ENCODE data around the gene TMTC4.

The TMTC4 gene

DNA sequence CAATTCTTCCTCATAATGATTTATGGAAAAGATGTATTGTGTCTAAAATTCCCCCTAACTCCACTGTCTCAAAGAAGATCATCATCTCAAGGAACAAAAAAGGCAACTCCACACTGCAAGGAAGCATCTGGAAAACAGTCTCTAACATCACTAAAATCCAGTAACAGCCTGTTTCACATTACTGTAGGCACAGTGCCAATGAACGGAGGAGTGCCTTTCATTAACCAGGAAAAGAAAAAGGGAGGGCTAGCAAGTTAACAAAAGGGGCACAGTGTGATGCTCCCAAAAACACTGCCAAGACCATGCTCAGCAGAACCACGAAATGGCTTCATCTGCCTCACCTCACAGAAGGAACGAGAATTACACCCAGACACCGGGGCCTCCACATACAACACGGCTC, 8.5 kb downstream of the TMTC4 start:
- no peak for DNase-seq (ENCODE audit: low read depth)

- no peak for DNase-seq (ENCODE audit: low read depth)
These were observed 9.2 kb downstream of the TMTC4 start for GRCh38 chr13:100665403-100665802.

GRCh38 chr13:100664171-100664900, 10.3 kb downstream of the TMTC4 start:
- DNase-seq (ENCODE audit: low read depth) = no peak

- no peak for DNase-seq (ENCODE audit: low read depth)
These were observed 12.0 kb downstream of the TMTC4 start for GRCh38 chr13:100662468-100663211.

- no peak for DNase-seq (ENCODE audit: low read depth)
These were observed 13.8 kb downstream of the TMTC4 start for GRCh38 chr13:100660761-100661160.

DNA sequence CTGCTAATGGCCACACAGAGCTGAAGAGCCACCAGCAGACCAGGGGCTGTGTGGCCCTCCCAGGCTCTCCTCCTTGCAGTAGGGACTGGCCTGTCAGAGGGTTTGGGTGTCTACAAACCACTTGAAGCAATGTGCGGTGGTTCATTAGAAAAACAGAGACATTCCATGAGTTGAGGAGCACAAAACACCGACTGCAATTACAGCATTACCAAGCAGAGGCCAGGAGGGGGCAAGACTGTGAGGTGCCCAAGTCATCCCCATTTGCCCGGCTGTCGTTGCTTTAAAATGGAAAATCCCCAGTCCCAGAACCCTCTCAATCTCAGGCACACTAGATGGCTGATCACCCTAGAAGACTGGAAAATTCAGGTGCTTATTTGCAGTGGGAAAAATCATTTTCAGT, 15.0 kb downstream of the TMTC4 start:
- DNase-seq (ENCODE audit: low read depth) = no peak

DNA sequence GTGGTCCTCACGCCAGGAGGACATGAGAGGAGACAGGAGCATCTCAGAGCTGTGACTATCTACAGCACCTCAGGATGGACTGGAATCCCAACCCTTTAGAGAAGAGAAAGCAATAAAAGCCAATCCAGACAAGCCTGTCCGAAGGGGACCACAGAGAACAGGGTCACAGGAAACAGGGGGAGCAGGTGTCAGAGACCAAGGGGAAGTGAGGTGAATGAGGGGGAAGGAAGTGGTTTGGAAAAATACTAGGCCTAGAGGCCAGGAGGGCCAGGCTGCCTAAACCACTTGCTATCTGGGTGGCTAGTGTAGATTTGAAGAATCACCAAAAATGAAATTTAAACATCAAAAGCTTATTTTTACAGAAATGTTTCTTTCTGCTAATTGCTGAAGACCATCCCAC, 16.2 kb downstream of the TMTC4 start:
- DNase-seq (ENCODE audit: low read depth) = no peak

- no peak for DNase-seq (ENCODE audit: low read depth)
These were observed 16.7 kb downstream of the TMTC4 start for GRCh38 chr13:100657881-100658315.

DNA sequence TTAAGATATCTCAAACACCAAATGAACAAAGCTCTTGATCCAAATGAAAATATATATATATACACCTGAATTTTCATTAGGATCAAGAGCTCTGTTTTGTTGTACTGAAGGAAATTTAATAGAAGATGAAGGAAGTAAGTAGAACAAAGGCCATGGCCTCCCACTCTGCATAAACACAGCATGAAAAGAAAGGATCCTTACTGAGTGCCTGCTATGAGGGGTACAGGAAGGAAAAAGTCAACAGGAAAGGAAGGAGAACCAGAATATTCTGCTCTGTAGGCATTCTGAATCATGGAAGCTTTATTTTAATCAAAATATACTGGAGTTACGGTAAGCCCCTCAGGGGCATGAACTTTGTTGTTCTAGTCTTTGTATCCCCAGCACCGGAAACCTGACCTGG, 22.1 kb downstream of the TMTC4 start:
- DNase-seq (ENCODE audit: low read depth) = no peak

DNA sequence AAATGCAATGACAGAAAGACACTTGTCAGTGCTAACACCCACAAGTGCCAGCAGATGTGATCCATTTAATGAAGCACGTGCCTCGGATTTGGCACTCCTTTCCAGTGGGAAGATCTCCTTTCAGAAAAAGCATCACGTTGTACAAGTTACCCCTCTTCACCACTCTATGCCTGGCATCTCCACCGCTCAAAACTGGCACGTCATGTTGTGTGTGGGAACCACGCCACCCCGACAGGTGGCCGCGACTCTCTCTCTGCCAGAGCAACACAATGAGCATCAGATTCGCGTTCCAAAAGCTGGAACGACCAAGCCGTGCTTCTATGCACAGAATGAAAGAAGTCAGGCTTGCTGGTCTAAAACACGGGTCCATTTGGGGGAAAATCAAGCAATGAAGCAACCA, 24.3 kb downstream of the TMTC4 start:
- DNase-seq (ENCODE audit: low read depth) = no peak

DNA sequence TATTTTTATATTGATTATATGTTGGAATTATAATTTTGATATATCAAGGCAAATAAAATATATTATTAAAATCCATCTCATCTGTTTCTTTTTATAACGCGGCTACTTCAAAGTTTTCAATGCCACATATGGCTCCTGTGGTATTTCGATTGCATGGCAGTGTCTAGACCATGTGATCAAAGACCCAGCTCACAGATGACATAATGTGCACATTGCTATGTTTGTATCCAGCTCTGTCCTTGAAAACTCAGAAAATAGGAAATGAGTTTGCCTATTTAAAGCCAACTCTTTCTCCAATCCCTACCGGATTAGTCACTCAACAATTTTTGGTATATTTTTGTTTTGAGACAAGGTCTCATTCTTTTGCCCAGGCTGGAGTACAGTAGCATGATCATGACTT, 26.2 kb downstream of the TMTC4 start:
- DNase-seq (ENCODE audit: low read depth) = no peak

DNA sequence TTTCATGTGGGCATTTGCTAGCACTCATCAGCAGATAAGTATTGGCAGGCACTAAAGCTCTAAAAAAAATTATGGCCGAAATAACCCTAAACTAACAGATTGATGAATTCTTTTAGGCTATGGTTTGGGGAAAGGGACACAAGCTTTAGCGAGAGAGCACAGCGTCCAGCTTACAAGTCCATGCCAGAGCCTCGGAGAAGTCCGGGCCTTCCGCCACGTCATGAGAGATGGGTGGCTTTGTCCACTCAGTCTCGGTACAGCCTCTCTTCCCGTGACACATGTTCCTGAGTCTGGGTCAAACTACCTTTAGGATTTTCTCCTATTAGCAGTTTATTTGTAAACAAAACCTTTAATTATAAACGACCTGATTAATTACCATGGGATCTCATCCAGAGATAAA, 27.7 kb downstream of the TMTC4 start:
- no peak for DNase-seq (ENCODE audit: low read depth)

GRCh38 chr13:100646030-100646673, 28.4 kb downstream of the TMTC4 start:
- DNase-seq (ENCODE audit: low read depth) = no peak

GRCh38 chr13:100645382-100645781, 29.2 kb downstream of the TMTC4 start:
- no peak for DNase-seq (ENCODE audit: low read depth)

DNA sequence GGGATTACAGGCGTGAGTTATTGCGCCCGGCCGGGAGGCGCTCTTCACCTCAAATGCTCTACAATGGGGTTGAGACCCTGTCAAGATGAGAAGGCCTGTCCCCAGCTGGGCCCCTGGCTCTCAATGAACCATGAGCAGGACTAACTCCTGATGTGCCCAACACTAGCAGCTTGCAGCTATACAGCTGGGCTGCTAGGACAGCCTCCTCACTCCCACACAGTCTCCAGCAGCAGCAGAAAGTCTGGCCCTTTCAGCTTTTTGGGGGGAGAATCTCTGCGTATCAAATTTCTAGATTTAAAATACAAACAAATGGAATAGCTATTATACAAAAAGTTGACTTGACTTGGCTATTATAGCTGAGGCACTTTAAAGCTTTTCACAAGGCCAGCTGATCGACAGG, 30.2 kb downstream of the TMTC4 start:
- no peak for DNase-seq (ENCODE audit: low read depth)

DNA sequence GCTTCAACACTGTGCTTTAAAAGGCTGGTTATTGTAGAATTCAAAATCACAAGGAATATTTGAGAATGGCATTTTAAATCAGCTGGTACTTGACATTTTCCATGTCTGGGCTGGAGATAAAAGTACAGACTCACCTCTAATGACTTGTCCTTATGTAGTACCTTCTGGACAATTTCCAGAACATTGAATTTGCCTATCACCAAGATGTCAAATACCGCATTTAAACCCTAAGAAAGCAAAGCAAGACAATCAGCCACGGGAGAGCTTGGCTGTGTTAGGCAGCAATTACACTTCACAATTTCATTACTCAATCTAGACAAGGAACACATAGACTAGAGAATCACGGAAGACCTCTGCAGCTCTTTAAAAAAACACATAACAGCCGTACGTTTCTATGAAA, 36.8 kb downstream of the TMTC4 start:
- no peak for DNase-seq (ENCODE audit: low read depth)

DNA sequence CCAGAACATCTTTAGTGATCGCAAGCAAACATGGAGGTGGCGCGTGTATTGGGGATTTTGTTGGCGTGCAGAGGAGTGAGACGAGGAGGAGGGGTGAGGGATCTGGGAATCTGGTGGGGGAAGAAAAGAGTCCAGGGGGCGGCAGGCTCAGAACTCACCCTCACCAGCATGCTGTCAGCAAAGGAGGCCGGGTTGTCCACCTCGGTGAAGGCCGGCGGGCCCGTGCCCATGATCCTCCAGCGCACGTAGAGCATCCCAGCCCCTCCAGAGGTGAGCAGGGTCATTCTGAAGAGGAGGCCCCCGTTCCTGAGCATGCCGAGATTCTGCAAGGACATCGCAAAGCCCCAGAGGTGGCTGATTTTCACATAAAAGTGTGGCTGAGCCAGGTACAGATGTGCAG, 37.2 kb downstream of the TMTC4 start:
- DNase-seq (ENCODE audit: low read depth) = no peak

DNA sequence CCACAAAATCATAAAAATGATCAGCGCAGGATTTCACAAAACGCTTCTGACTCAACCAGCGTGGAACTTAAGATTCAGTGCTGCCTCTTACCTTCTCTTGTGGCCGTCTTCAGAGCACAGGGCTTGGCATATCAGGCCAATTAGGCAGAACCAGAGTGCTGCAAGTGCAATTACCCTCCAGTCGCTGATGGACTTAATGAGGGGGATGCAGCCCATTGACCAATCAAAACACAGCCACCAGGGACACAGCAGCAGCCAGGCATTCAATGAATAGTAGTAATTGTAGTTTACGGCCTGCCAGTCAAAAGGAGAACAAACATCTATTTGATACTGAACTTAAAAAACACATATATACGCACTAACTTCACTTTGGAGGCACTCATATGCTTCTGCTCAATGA, 38.2 kb downstream of the TMTC4 start:
- DNase-seq (ENCODE audit: low read depth) = no peak

GRCh38 chr13:100636004-100636403, 38.6 kb downstream of the TMTC4 start:
- no peak for DNase-seq (ENCODE audit: low read depth)

DNA sequence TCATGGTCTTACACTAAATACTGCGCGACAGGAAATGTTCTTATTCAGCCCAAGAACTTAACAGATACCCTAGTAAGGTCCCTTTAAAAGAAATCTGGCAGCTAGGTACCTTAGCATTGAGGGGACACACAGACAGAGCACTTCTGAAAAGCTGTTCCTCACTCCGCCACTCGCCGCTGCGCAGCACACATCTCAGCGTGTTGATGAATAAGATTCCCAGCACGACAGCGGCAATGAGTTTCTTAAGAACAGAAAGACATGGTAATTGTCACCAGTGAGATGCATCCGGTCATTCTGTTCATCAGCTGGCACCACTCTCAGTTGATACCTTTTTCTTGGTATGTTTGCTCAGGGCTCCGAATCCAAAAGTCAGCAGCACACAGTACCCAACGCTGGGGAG, 39.9 kb downstream of the TMTC4 start:
- DNase-seq (ENCODE audit: low read depth) = no peak

DNA sequence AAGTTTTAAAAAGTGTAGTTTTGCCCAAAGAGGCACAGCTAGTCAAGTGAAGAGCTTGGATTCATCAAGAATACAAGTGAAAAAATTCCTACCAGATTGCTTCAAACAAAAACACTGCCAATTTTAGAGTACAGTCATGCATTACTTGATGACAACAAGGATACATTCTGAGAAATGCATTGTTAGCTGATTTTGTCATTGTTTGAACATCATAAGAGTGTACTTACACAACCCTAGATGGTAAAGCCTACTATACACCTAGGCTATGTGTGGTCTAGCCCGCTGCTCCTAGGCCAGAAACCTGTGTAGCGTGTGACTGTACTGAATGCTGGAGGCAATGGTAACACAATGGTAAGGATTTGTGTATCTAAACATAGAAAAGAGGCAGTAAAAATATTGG, 41.1 kb downstream of the TMTC4 start:
- no peak for DNase-seq (ENCODE audit: low read depth)

GRCh38 chr13:100630555-100630954, 44.0 kb downstream of the TMTC4 start:
- no peak for DNase-seq (ENCODE audit: low read depth)

DNA sequence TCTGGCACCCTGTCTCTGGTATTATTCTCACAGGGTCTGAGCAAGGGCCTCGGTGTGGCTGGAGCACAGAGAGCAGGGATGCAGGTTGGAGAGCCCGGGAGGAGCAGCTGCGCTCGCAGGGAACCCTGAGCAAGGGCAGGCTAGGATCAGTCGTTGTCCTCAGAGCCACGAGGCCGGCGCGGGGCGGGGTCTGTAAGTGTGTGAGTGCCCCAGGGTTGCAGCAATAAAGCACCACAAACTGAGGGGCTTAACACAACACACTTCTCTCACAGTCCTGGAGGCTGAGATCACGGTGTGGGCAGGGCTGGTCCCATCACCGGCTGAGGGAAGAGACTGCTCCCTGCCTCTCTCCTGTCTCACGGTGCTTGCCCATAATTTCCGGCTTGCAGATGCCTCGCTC, 47.5 kb downstream of the TMTC4 start:
- no peak for DNase-seq (ENCODE audit: low read depth)
